ENCODE data around the gene STAB1. TPM values are rescaled to one million over a fixed set of nuclear protein-coding genes. Genes with fewer than 3 reads are reported as not detected.

The STAB1 gene
- polyA plus RNA-seq, 4 donors: 2.0 to 72.1 (median 24.4) TPM

GRCh38 chr3:52572221-52572620 is 77.1 kb downstream of the STAB1 start:
- WGBS, 3 donors: 66 to 88% (median 73%) methylated on average over 6 of the region's 6 CpGs
- FAIRE-seq: no peak

More at GRCh38 chr3:52572221-52572620, 77.1 kb downstream of the STAB1 start:
- Histone ChIP-seq H3K27ac (ENCODE audit: low read depth in 1 of 3, low read length in 2 of 3) (no peak overlapping the region), H3K27me3 (ENCODE audit: control insufficient read depth in 3 of 3, insufficient read depth in 3 of 3, low read length in 3 of 3) (no peaks in the 10 kb centered on the region), H3K4me1 (ENCODE audit: control insufficient read depth in 3 of 3, insufficient read depth in 2 of 3, low read depth in 1 of 3, low read length in 2 of 3) (no peaks in the 10 kb centered on the region), H3K9me3 (ENCODE audit: control insufficient read depth in 2 of 2, insufficient read depth in 1 of 2, low read depth in 1 of 2, low read length in 1 of 2) (no peaks in the 10 kb centered on the region), H3K4me3 (ENCODE audit: low read depth in 1 of 3, low read length in 3 of 3) (no peak overlapping the region), H3K36me3 (ENCODE audit: control insufficient read depth in 3 of 3, insufficient read depth in 2 of 3, low read depth in 1 of 3, low read length in 3 of 3) (peaks cover 2 to 35% (median 9%) of the 10 kb centered on the region in 3 donors)
- DNase-seq: no peak

Other genes starting within 250 kb of the STAB1 start
- 1 to 10 TPM; 1.8 to 9.3 (median 8.3) TPM for gene PPM1M, start 249.6 kb upstream of the STAB1 start, polyA plus RNA-seq
- 10 to 100 TPM; 25.9 to 64.3 (median 36.1) TPM for gene WDR82, start 216.7 kb upstream of the STAB1 start, polyA plus RNA-seq
- gene GLYCTK, start 207.5 kb upstream of the STAB1 start, polyA plus RNA-seq: 100 to 1,000 TPM in 3 of 4 donors, 10 to 100 TPM in 1; 97.5 to 184 (median 163) TPM
- 10 to 100 TPM in 1 of 4 donors, 1 to 10 TPM in 3; 4.3 to 22.6 (median 7.5) TPM for gene DNAH1, start 179.0 kb upstream of the STAB1 start, polyA plus RNA-seq
- gene BAP1, start 85.3 kb upstream of the STAB1 start, polyA plus RNA-seq: 10 to 100 TPM; 54.8 to 59.4 (median 58.0) TPM
- 10 to 100 TPM in 1 of 4 donors, 1 to 10 TPM in 3; 6.8 to 11.6 (median 8.8) TPM for gene PHF7, start 84.7 kb upstream of the STAB1 start, polyA plus RNA-seq
- 10 to 100 TPM in 1 of 4 donors, 1 to 10 TPM in 2, under 1 TPM in 1; 0.67 to 30.4 (median 1.7) TPM for gene SEMA3G, start 50.2 kb upstream of the STAB1 start, polyA plus RNA-seq
- gene TNNC1, start 41.3 kb upstream of the STAB1 start, polyA plus RNA-seq: 100 to 1,000 TPM in 1 of 4 donors, 1 to 10 TPM in 2, under 1 TPM in 1; 0.79 to 110 (median 5.9) TPM
- gene NISCH, start 39.7 kb upstream of the STAB1 start, polyA plus RNA-seq: 10 to 100 TPM; 25.9 to 78.1 (median 27.9) TPM
- gene NT5DC2, start 38.5 kb downstream of the STAB1 start, polyA plus RNA-seq: 10 to 100 TPM in 3 of 4 donors, 1 to 10 TPM in 1; 4.9 to 46.9 (median 23.8) TPM
- gene UQCC5, start 41.3 kb downstream of the STAB1 start, polyA plus RNA-seq: 10 to 100 TPM in 3 of 4 donors, 1 to 10 TPM in 1; 8.9 to 38.9 (median 20.3) TPM
- 10 to 100 TPM in 2 of 4 donors, 1 to 10 TPM in 2; 6.7 to 36.2 (median 12.3) TPM for gene PBRM1, start 190.6 kb downstream of the STAB1 start, polyA plus RNA-seq
- gene GNL3, start 190.7 kb downstream of the STAB1 start, polyA plus RNA-seq: 10 to 100 TPM; 25.3 to 84.2 (median 55.3) TPM
- gene GLT8D1, start 210.5 kb downstream of the STAB1 start, polyA plus RNA-seq: 10 to 100 TPM; 13.0 to 47.6 (median 26.3) TPM
- gene SPCS1, start 210.8 kb downstream of the STAB1 start, polyA plus RNA-seq: 100 to 1,000 TPM in 3 of 4 donors, 10 to 100 TPM in 1; 90.6 to 215 (median 153) TPM